Mucosa of stomach (tissue), 1 donor: ENCODE results near the gene SASH1.

ENCODE experiments used
- H3K27me3 ChIP-seq: one replicate; pipeline ENCODE4 v1.7.0; 2013; ENCODE audit warnings: mild to moderate bottlenecking, low read length; ENCODE audit not compliant: control insufficient read depth, insufficient read depth
- H3K36me3 ChIP-seq: one replicate; pipeline ENCODE4 v1.7.0; 2013; ENCODE audit warnings: low read length; ENCODE audit not compliant: control insufficient read depth, insufficient read depth
- H3K4me1 ChIP-seq: one replicate; pipeline ENCODE4 v1.7.0; 2013; ENCODE audit warnings: mild to moderate bottlenecking, low read length; ENCODE audit not compliant: control insufficient read depth, insufficient read depth
- H3K4me3 ChIP-seq: one replicate; pipeline ENCODE4 v1.7.0; 2013; ENCODE audit warnings: low read length
- H3K9ac ChIP-seq: one replicate; pipeline ENCODE4 v1.7.0; 2013; ENCODE audit warnings: mild to moderate bottlenecking, low read length, moderate library complexity
- H3K9me3 ChIP-seq: one replicate; pipeline ENCODE4 v1.7.0; 2013; ENCODE audit warnings: mild to moderate bottlenecking, low read length, moderate library complexity; ENCODE audit not compliant: control insufficient read depth
- donor health status: Pancreatic carcinoma.

The SASH1 gene

GRCh38 chr6:148461986-148462577, 119.4 kb downstream of the SASH1 start:
- no peaks in the 10 kb centered on the region for H3K36me3 ChIP-seq
- no peaks in the 10 kb centered on the region for H3K9me3 ChIP-seq
- no peak overlapping the region for H3K4me3 ChIP-seq
- H3K4me1 ChIP-seq, result no peaks in the 10 kb centered on the region
- H3K27me3 ChIP-seq, result no peaks in the 10 kb centered on the region
- no peak overlapping the region for H3K9ac ChIP-seq

DNA sequence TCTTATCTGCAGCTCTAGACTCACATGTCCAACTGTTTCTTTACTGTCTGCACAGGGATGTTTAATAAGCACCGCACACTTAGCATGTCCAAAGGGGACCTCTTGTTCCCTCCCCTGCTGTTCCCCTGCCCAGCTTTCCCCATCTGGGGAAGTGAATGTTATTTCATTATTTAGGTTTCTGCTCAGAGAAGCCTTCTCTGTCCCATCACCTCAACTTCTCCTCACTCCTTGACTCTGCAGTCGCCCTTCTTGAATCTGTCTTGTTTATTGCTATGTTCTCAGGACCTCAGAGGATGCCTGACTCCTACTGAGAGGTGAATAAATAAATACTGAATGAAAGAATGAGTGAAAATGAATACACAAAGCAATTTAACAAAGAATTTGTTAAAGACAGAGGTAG, 121.0 kb downstream of the SASH1 start:
- no peak overlapping the region for H3K9ac ChIP-seq
- H3K36me3 ChIP-seq, result no peaks in the 10 kb centered on the region
- no peaks in the 10 kb centered on the region for H3K27me3 ChIP-seq
- H3K4me3 ChIP-seq, result no peak overlapping the region
- H3K4me1 ChIP-seq, result no peaks in the 10 kb centered on the region
- no peaks in the 10 kb centered on the region for H3K9me3 ChIP-seq

GRCh38 chr6:148464319-148465010, 121.8 kb downstream of the SASH1 start:
- H3K9ac ChIP-seq, result no peak overlapping the region
- no peaks in the 10 kb centered on the region for H3K9me3 ChIP-seq
- H3K27me3 ChIP-seq, result no peaks in the 10 kb centered on the region
- no peaks in the 10 kb centered on the region for H3K4me1 ChIP-seq
- H3K36me3 ChIP-seq, result no peaks in the 10 kb centered on the region
- no peak overlapping the region for H3K4me3 ChIP-seq

DNA sequence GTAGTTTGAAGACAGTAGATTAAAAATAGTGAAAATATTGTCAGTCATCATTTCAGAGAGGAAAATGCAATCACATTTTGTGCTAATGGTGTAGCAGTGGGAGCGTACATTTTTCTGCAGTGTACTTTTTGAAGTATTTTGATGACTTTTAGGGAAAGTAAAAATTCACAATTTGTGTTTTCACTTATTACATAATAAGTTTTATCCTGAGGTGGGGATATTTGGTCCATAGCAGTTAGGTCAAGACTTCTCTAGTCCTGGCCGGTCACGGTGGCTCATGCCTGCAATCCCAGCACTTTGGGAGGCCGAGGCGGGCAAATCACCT, 122.3 kb downstream of the SASH1 start:
- Histone ChIP-seq H3K9ac (no peak overlapping the region), H3K4me1 (no peaks in the 10 kb centered on the region), H3K4me3 (no peak overlapping the region), H3K9me3 (no peaks in the 10 kb centered on the region), H3K36me3 (no peaks in the 10 kb centered on the region), H3K27me3 (no peaks in the 10 kb centered on the region)

DNA sequence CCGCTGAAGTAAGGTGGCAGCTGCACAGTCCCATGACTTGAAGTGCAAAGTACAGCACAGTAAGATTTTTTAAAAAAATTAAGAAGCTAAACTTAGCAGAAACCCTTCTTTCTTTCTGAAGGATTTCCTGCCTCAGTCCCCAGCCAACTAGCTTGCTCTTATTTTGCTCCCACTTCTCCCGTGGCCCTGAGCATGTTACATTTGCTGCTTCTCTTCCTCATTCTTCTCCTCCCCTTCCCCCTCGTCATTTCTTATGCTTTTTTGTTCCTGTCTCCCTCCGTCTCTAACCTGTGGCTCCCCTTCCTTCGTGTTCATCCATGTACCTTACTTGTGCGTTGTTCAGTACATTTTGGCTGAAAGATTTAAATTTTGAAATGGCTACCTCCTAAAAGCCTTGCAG, 123.0 kb downstream of the SASH1 start:
- Histone ChIP-seq H3K27me3 (no peaks in the 10 kb centered on the region), H3K4me3 (no peak overlapping the region), H3K4me1 (no peaks in the 10 kb centered on the region), H3K36me3 (no peaks in the 10 kb centered on the region), H3K9ac (no peak overlapping the region), H3K9me3 (no peaks in the 10 kb centered on the region)

DNA sequence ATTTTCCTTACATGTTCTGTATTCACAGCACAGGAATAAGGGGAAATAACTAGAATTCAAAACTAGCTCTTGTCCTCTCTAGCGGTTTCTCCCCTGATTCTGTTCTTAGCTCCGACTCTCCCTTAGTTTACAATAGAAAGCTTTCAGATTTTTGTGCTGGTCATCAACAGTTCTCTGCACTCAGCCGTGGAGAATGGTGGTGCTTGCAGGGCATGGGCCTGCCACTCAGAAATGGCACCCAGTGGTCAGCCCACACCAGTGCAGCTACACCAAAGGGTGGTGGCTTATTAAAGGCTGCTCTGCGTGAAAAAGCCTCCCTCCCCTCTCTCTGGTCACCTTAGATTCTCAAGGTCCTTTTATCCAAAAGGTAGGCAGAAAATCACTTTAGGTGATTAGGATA, 123.5 kb downstream of the SASH1 start:
- Histone ChIP-seq H3K36me3 (no peaks in the 10 kb centered on the region), H3K9me3 (no peaks in the 10 kb centered on the region), H3K27me3 (no peaks in the 10 kb centered on the region), H3K4me1 (no peaks in the 10 kb centered on the region), H3K4me3 (no peak overlapping the region), H3K9ac (no peak overlapping the region)

GRCh38 chr6:148467926-148468325, 125.3 kb downstream of the SASH1 start:
- Histone ChIP-seq H3K4me3 (no peak overlapping the region), H3K9me3 (no peaks in the 10 kb centered on the region), H3K27me3 (no peaks in the 10 kb centered on the region), H3K36me3 (no peaks in the 10 kb centered on the region), H3K9ac (no peak overlapping the region), H3K4me1 (no peaks in the 10 kb centered on the region)

DNA sequence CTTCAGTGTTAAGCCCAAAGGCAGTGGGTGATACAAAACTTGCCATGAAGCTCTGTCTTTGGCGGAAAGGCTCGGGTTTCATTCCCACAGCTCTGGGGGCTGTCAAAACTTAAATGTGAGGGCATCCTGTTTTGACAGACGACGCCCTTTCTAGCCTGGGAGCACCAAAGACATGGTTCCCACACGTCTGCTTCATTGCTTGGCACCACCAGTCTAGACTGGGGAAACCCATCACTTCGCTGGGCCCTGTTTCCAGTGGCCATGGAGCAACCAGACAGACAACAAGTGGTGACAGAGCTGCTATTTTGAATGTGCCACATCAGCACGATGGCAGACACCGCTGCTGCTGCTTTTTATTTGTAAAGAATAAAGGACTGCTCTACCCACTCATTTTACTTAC, 127.5 kb downstream of the SASH1 start:
- H3K9me3 ChIP-seq, result no peaks in the 10 kb centered on the region
- no peaks in the 10 kb centered on the region for H3K4me1 ChIP-seq
- H3K9ac ChIP-seq, result no peak overlapping the region
- no peaks in the 10 kb centered on the region for H3K27me3 ChIP-seq
- no peaks in the 10 kb centered on the region for H3K36me3 ChIP-seq
- H3K4me3 ChIP-seq, result no peak overlapping the region

DNA sequence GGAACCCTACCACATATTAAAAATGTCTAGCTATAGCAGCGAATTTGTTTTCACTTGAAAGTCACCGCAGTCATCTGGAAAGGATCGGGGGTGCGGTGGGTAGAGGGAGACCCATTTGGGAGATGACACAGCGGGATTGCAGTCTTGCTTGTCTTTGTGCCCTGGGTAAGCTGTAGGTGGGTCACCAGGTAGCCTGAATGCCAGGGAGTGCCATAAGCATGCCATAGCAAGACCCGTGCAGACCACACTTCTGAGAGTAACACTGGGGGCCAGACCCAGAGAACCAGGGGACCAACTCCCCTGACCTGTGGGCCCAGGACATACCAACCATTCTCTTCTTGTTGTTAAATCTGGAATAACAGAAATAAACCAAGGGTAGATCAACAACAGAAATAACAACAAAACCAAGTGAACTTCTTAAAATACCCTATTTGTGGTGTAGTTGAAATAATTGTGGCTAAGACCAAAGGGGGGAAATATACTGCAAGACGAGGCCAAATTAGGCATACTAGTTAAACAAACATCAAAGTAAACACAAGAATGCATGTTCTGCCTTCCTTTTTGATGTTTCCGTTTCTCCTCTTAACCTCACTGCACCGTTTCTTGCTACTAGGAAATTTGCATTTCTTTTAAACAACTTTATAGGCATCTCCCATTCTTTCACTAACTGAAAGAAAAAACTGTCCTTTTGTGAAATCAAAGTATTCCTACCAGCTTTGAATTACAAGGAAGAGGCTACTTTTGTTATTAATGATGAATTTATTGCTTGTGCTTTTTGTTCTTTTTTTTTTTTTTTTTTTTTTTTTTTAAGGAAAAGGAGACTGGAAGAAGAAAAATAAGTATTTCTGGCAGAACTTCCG, 128.2 kb downstream of the SASH1 start:
- no peaks in the 10 kb centered on the region for H3K36me3 ChIP-seq
- H3K4me1 ChIP-seq, result no peaks in the 10 kb centered on the region
- H3K9ac ChIP-seq, result no peak overlapping the region
- no peaks in the 10 kb centered on the region for H3K27me3 ChIP-seq
- H3K9me3 ChIP-seq, result no peaks in the 10 kb centered on the region
- H3K4me3 ChIP-seq, result no peak overlapping the region

GRCh38 chr6:148471624-148472159, 129.1 kb downstream of the SASH1 start:
- Histone ChIP-seq H3K27me3 (no peaks in the 10 kb centered on the region), H3K9me3 (no peaks in the 10 kb centered on the region), H3K9ac (no peak overlapping the region), H3K36me3 (no peaks in the 10 kb centered on the region), H3K4me3 (no peak overlapping the region), H3K4me1 (no peaks in the 10 kb centered on the region)

DNA sequence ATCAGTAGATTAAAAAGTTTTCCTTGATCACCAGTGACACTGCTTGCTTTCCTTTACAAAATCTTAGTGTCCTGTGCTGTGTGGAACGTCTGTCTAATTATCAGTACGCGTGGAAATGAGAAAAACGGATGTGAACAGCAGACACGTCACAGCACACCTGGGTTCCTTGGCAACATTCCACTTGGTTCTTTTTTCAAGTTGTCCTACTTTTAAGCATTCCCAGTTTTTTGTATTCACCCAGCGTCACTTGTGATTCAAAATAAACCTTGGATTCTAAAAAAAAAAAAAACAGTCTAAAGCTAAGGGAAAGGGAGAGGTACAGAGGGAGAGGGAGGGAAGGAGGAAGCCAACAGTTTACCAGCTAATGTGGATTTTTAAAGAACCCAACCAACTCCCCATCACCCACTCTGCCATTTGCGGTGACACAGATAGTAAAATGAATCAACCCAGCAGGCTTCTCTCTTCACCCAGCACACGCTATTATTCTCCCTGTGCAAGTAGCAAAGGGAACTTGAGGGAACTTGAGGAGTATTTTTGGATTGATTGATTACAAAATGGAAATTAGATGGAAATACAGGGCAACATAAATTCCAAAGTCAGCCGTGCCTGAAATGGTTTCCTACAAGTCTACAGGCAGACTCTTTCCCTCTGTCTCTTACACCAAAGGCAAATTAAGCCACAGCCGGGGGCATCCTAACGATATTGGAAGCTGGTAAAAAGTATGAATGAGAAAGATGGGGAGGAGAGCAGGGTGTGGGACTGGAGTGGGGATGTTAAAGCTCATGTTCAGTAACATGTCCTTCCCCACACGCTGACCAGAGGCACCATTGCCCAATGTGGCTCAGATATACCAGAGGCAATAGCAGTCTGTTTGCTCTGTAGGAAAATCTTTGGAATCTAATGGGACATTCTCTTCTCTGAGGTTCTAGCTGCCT, 129.8 kb downstream of the SASH1 start:
- no peak overlapping the region for H3K4me3 ChIP-seq
- no peaks in the 10 kb centered on the region for H3K4me1 ChIP-seq
- no peaks in the 10 kb centered on the region for H3K9me3 ChIP-seq
- no peaks in the 10 kb centered on the region for H3K36me3 ChIP-seq
- H3K9ac ChIP-seq, result no peak overlapping the region
- no peaks in the 10 kb centered on the region for H3K27me3 ChIP-seq
